Activated T-cell treated with anti-CD3 and anti-CD28 coated beads for 48 hours (primary cell): ENCODE measurements around the gene CDK5RAP2.
"Not testable (repeated sequence)": the region's sequence is repeated elsewhere in the genome, so short reads cannot be mapped to it uniquely, and the experiment has no call there.

Experiments used
- DNase-seq: peaks from one replicate; pipeline ENCODE4 v3.0.0-alpha.2; 2020; ENCODE audit warnings: low read depth

CDK5RAP2 gene

DNA sequence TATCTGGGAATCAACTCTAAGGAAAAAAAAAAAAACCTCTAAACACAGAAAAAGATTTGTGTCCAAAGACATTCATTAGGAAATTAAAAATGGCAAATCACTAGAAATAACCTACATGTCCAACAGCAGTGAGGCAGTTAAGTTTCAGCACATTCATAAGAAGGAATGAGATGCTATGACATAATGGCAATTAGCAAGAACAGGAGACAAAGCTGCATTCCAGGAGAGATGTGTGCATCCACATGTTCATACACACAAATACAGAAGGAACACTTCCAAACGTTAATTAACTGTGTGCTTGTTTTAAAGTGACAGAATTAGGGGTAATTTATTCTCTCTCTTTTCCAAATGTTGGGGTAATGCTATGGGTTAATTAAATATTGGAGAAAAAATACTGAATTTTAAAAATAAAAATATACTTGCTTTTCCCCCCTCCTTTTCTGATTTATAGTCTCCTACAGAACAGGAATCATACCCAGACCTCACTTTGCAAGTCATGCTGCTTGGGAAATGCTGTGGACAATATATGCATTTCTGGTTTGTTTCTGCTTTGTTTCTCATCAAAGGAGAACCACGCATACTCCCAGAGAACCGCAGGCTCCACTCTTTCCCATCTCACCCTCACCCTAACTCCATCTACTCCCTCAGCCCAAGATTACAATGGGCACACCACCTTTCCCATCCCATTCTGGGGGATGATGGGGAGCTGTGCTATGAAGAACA is 114.1 kb downstream of the CDK5RAP2 start:
- DNase-seq, result no peak

DNA sequence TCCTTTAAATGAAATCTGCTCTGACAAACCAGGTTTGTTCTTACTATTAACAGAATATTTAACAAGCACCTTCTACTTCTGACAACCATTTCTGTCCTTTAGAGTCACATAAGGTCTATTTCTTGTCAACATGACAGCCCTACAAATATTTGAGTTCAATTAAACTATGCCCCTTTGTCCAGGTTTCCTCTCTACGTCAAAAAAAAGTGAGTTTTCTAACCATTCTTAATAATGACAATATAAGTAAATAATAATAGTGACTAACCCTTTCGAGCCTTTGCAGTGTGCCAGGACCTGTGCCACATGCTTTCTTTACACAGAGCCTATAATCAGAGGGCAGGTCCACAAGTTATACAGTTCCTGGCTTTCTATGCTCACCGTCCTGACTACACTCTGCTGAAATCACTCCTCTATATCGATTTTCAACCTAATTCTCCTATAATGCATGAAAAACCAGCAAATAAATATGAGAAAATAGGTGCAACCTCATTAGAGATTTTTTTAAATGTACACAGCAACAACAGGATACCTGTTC is 115.0 kb downstream of the CDK5RAP2 start:
- no peak for DNase-seq

- DNase-seq, result no peak
Observed at GRCh38 chr9:120464176-120464886, 115.6 kb downstream of the CDK5RAP2 start.

DNA sequence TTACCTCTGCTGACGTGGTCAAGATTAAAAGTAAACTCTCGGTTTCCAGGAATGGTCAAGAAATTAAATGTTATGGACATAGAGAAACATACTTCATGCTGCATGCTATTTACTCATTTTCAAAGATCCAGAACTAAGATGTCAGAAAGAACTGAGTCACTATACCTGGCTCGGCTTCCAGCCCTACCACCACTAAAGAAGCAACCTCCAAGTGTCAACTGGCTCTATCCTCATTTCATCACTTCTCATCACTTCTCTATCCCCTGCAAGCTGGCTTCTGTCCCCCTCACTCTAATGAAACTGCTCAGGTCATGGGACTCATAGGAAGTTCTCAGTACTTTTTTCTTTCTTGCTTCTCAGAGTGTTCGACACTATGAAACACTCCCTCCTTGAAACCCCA is 116.2 kb downstream of the CDK5RAP2 start:
- no peak for DNase-seq

DNA sequence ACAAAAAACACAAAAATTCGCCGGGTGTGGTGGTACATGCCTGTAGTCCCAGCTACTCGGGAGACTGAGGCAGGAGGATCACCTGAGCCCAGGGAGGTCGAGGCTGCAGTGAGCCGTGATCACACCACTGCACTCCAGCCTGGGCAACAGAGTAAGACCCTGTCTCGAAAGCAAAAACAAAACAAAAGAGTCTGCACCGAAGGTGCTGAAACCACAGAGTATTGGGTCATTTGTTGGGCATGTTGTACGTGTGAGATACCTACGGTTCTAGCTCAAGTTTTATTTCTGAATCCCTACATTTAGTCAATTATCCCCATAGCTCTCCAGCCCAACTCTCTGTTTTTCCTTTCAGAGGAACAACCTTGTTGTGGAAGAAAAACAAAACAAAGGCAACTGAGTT is 118.3 kb downstream of the CDK5RAP2 start:
- DNase-seq, result not testable (repeated sequence)

DNA sequence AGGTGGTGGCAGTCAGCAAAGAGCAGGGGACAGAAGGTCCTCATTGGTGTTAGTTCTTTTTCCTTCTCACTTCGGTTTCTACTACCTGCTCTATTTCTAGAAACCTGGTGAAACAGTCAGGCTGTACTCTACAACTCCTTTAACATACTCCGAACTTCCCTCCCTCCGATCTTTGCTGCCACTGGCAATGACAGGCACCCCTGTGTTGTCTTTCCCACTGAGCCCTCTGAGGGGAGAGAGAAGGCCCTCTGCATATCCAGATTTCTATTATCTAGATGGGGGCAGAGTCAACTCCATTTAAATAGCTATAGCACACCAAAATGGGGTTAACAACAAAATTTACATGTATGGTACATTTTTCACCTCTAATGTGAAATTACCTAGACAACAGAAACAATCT is 123.7 kb downstream of the CDK5RAP2 start:
- no peak for DNase-seq

DNA sequence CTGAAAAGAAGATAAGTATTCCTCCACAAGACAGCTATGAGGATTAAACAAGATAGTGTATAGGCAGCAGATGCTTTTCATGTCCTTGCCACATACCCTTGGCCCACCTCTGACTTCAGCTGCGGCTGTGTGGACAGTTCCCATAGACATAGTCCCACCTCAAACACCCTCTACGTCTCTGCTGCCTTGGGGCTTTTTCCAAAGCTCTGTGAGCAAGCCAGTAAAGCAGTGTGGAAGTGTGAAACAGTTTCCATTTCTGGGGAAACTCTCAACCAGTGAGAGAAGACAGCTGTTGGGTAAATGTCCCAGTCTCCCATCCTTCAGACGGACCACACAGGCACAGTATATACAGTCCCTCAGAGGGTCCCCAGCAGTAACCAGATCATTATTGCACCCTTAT is 125.5 kb downstream of the CDK5RAP2 start:
- no peak for DNase-seq

DNA sequence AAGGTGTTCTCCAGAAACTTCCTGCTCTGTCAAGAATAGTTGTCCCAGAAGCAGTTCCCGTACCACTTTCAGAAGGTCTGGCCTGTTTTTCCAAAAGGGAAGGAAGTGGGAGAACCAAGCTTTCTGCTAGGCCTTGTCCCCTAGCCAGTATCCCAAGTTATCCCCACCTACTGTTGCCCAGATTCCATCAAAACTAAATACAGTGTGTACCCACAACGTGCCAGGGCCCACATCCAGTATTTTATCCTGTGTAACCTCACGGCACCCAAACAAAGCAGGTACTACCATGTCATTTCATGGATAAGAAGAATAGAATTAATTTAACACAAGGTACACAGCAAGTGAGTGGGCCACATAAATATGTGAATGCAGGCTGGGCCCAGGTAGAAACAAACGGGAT is 126.2 kb downstream of the CDK5RAP2 start:
- DNase-seq, result no peak

DNA sequence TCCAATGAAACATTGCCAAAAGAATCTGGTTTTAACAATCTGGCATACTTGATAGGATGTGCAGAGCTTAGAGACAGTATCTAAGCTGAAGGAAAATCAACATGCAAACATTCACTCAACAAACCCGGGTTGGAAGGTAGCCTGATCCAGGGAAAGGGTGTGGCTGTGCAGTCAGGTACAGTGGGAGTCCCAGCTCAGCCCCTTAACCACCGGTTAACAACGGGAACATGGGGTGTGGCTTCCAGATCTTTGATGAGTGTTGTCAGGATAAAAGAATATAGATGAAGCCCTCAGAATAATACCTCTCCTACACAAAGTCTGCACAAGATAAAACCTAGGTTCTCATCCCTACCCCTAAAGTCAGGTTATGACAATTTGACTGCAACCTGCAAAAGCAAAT is 127.3 kb downstream of the CDK5RAP2 start:
- DNase-seq, result no peak

DNA sequence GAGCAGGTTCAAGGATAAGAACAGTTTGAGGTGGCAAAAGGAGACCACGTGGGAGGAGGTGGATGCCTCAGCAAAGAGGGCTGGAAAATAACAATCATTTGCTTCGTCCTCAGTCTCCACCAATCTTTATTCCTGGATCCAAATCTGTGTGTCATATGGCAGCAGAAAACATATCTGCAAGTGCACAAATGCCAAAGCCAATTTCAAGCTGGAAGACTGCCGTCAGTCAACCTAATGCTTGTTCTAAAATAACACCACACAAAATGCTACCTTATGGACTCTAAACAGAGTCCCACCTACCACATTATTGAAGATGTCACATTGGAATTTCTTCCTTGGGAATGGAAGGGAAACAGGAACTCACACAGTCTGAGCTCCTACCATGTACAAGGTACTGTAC is 129.1 kb downstream of the CDK5RAP2 start:
- DNase-seq, result no peak

DNA sequence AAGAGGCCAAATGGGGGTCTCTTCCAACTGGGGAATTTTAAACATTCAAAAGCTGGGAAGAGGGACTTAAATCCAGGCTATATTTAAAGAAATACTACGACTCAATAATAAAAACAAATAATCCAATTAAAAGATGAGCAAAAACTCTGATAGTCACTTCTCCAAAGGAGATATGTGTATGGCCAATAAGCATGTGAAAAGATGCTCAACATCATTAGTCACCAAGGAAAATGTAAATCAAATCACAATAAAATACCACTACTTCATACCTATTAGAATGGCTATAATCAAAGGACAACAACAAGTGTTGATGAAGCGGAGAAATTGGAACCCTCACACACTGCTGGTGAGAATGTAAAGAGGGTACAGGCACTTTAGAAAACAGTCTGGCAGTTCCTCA is 130.4 kb downstream of the CDK5RAP2 start:
- no peak for DNase-seq

DNA sequence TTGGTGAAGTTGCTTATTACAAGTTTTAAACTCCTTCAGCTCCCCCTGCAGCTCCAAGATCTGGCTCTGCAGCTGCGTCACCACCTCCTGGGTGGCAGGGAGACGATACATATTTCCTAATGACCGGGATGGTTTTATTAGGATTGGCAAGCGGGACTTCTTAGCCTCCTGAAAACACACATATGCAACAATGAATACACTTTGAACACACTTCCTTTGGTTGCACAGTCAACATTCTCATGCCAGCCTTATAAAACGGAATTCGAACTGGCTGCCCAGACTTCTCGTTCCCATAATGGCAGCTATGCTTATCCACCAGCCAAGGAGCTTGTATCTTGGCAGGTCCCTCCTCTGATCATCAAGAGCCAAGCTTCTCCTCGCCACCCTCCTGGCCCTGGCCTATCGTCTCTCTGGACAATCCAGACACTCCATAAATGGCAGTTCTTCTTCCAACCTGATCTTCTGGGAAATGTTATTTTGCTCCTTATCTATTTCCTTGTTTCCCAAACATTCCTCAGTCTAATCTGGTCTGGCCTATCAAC is 131.9 kb downstream of the CDK5RAP2 start:
- no peak for DNase-seq

- DNase-seq, result no peak
Observed at GRCh38 chr9:120446671-120447070, 133.3 kb downstream of the CDK5RAP2 start.

DNA sequence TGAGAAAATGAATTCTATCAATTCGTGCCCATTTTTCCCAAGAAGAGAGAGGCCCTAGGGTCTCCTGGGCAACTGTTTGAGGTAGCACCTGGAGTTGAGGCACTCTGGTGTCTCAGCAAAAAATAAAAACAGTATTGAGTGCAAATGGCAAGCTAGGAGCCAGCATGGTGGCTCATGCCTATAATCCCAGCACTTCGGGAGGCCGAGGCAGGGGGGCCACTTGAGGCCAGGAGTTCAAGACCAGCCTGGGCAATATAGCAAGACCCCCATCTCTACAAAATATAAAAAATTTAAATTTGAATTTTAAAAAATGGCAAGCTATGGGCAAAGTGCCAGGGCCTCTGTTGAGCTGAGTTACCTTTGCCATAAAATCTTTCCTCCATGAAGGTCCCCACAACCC is 136.0 kb downstream of the CDK5RAP2 start:
- no peak for DNase-seq

DNA sequence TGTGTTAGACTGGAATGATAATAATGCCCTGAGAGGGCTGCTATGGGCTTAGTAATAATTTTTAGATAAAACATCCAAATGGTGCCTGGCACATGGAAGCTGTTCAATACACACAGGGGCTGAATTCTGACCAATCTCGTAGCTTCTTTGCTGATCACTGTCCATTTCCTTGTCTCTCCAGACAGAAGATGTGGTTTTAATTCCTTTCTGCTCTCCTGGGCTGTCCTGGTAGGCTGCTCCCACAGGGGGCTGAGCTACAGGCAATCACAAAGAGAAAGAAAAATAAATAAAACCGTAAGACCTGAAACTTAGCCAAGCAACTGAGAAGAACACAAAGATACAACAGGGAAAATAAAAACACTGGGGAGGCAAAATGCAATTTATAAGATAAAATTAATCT is 136.5 kb downstream of the CDK5RAP2 start:
- no peak for DNase-seq

GRCh38 chr9:120442308-120442995 is 137.5 kb downstream of the CDK5RAP2 start:
- DNase-seq, result no peak

DNA sequence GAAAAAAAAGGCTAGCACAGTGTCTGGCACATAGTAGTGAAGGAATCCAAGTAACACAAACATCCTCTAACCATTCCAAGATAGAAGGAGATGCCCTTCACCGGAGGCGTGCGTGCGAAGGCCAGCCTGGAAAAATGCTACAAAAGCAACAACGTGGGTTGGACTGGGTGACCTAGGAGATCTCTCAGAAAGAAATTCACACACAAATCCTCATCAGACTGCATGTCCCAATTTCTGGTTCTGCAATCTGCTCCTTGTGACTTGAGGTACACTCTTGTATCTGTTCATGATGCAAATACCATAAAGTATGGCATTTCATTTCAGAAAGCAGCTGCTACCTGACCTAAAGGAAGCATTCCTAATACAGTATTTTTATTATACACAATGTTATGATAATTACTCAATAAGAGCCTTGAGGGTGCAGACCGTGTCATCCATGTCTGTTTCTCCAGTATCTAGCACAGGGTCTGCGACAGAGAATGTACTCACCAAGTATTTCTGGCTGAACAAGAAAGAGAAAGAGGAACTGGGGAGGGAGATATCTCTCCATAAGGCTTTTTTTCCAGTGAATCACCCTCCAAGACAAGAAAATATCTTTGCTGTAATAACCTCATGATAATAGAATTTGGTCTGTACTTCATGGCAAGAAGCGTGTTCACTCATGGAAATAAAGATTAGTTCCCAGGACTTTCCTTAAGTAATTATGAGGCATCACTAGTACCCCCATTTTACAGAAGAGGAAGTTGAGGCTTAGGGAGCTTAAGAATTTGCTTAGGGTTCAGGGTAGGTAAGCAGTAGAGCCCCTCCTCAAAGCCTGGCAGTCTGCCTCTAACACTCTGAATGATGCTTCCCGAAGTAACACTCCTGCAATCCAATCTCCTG is 138.3 kb downstream of the CDK5RAP2 start:
- DNase-seq, result no peak

DNA sequence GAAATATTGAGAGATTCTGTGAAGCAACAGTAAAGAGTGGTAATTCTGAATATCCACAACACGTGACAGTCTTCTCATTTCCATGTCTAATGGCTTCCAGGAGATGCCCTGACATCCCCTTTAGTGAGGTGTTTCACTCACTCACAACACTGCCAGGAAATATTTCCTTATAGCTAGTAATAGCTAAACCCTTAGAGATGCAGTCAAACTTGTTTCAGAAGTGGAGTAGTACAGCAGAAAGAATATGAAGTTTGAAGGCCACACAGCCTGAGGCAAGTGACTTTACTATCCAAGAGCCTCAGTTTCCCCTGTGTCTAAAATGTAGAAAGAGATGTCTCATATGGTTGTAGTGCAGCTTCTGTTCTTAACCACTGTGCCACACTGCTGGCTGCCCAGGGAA is 139.2 kb downstream of the CDK5RAP2 start:
- no peak for DNase-seq

- no peak for DNase-seq
Observed at GRCh38 chr9:120439926-120440325, 140.0 kb downstream of the CDK5RAP2 start.

DNA sequence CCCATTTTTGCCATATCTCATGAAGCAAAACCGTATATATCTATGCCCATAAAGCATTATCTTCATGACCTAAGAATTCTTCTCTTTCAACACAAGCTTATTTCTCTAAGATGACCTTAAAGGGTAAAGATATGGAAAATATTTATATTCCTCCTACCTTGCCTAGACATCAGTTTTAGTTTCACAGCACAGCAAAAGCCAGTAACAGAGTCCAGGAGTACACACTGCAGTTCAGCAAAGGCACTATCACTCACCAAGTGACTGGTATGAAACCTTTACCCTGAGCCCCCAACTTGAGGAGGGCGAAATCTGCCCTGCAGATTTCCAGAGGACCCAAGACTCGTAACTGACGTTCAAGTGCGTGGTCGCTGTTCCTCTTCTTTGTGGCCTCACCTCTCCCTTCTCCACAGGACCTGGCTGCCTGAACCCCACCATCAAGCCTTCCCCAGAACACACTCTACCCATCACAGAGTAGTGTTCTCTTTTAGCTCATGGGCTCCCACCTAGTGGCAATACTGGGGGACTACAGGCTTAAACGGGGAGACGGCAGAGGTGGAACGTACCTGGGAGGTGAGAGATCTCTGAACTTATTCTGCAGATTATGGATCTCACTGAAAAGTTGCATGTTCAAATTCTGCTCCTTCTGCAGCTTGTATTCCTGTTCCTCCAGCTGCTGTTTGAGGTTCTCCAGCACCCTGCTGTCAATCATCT is 141.0 kb downstream of the CDK5RAP2 start:
- no peak for DNase-seq

DNA sequence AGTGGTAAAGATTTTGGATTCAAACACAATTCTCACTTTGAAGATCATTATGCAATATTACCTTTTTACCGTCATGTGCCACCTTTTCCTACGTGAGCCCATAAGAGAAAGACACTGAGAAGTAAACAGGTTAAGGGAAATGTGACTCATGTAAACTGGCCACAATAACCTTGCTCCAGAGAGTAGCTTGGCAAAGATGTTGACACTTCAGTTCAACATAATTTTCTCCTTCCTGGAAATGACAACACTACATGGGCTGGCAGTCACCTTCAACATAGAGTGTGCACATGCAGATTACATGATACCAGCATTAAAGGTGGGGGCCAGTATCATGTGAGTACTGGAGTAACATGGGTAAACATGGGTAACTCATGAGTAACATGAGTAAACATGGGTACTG is 141.9 kb downstream of the CDK5RAP2 start:
- no peak for DNase-seq
